HEK293T (cell line): ENCODE data around the gene BZW2.

Experiments
- ARNT ChIP-seq: fragments of 450-650 bp; IDR thresholded peaks from 2 replicates; pipeline ENCODE4 v1.6.1; 2017; ENCODE audit warnings: mild to moderate bottlenecking
- BHLHE40 ChIP-seq: fragments of 450-650 bp; IDR thresholded peaks from 2 replicates; pipeline ENCODE4 v1.6.1; 2016; ENCODE audit warnings: mild to moderate bottlenecking, moderate library complexity, borderline replicate concordance
- CTBP1 ChIP-seq: fragments of 450-650 bp; IDR thresholded peaks from 2 replicates; pipeline ENCODE4 v1.6.1; 2016; ENCODE audit warnings: borderline replicate concordance
- ELF4 ChIP-seq: fragments of 450-650 bp; IDR thresholded peaks from 2 replicates; pipeline ENCODE4 v1.6.1; 2017; ENCODE audit warnings: antibody characterized with exemption
- FOXK2 ChIP-seq: fragments of 450-650 bp; IDR thresholded peaks from 2 replicates; pipeline ENCODE4 v1.6.1; 2016; ENCODE audit warnings: mild to moderate bottlenecking
- FOXM1 ChIP-seq: fragments of 450-650 bp; IDR thresholded peaks from 2 replicates; pipeline ENCODE4 v1.6.1; 2017; ENCODE audit warnings: mild to moderate bottlenecking, borderline replicate concordance
- HDGF ChIP-seq: fragments of 450-650 bp; IDR thresholded peaks from 2 replicates; pipeline ENCODE4 v1.6.1; 2017; ENCODE audit warnings: antibody characterized with exemption, borderline replicate concordance
- L3MBTL2 ChIP-seq: fragments of 450-650 bp; conservative IDR thresholded peaks from 2 replicates; pipeline ENCODE4 v1.6.1; 2016; ENCODE audit warnings: mild to moderate bottlenecking
- NFRKB ChIP-seq: fragments of 450-650 bp; IDR thresholded peaks from 2 replicates; pipeline ENCODE4 v1.6.1; 2016; ENCODE audit warnings: mild to moderate bottlenecking, moderate library complexity
- PKNOX1 ChIP-seq: fragments of 450-650 bp; IDR thresholded peaks from 2 replicates; pipeline ENCODE4 v1.6.1; 2016
- SP1 ChIP-seq: fragments of 450-650 bp; IDR thresholded peaks from 2 replicates; pipeline ENCODE4 v1.6.1; 2017
- SUZ12 ChIP-seq: fragments of 450-650 bp; IDR thresholded peaks from 2 replicates; pipeline ENCODE4 v1.6.1; 2016; ENCODE audit warnings: mild to moderate bottlenecking
- TARDBP ChIP-seq: fragments of 450-650 bp; IDR thresholded peaks from 2 replicates; pipeline ENCODE4 v1.6.1; 2016
- ZNF384 ChIP-seq: fragments of 450-650 bp; IDR thresholded peaks from 2 replicates; pipeline ENCODE4 v1.6.1; 2016

GRCh38 chr7:16684935-16685334 is 39.0 kb downstream of the BZW2 start:
- no peak for TF ChIP-seq FOXK2
- TF ChIP-seq BHLHE40, result no peak
- no peak for TF ChIP-seq FOXM1
- no peak for TF ChIP-seq NFRKB
- no peak for TF ChIP-seq ZNF384
- TF ChIP-seq SUZ12, result no peak
- TF ChIP-seq ARNT, result no peak
- no peak for TF ChIP-seq ELF4
- TF ChIP-seq CTBP1, result no peak
- no peak for TF ChIP-seq HDGF
- no peak for TF ChIP-seq PKNOX1
- TF ChIP-seq SP1, result no peak
- TF ChIP-seq L3MBTL2, result no peak
- TF ChIP-seq TARDBP, result no peak
